Measurements from ENCODE around the gene MRPL9.
"Not testable (repeated sequence)": the region's sequence is repeated elsewhere in the genome, so short reads cannot be mapped to it uniquely, and the experiment has no call there.

Gene MRPL9

GRCh38 chr1:151782741-151783140 is 19.4 kb upstream of the MRPL9 start:
- DNase-seq: no peak

GRCh38 chr1:151782026-151782425 is 18.7 kb upstream of the MRPL9 start:
- not testable (repeated sequence) for DNase-seq

GRCh38 chr1:151780736-151781135 is 17.4 kb upstream of the MRPL9 start:
- DNase-seq: not testable (repeated sequence)

- no peak for DNase-seq
These were observed 16.6 kb upstream of the MRPL9 start for GRCh38 chr1:151779852-151780251.

- DNase-seq: no peak
These were observed 14.0 kb upstream of the MRPL9 start for GRCh38 chr1:151777317-151777716.

- DNase-seq: no peak
These were observed 13.4 kb upstream of the MRPL9 start for GRCh38 chr1:151776665-151777062.

GRCh38 chr1:151775894-151776664 is 12.8 kb upstream of the MRPL9 start:
- no peak for DNase-seq

- no peak for DNase-seq
These were observed 11.1 kb upstream of the MRPL9 start for GRCh38 chr1:151774256-151774922.

GRCh38 chr1:151773702-151774101 is 10.4 kb upstream of the MRPL9 start:
- no peak for DNase-seq

GRCh38 chr1:151769270-151769669 is 6.0 kb upstream of the MRPL9 start:
- not testable (repeated sequence) for DNase-seq

GRCh38 chr1:151768351-151769066 is 5.2 kb upstream of the MRPL9 start:
- DNase-seq: not testable (repeated sequence)

GRCh38 chr1:151763990-151764389 is 694 bp upstream of the MRPL9 start:
- DNase-seq: no peak

- DNase-seq: no peak
These were observed 2.5 kb downstream of the MRPL9 start for GRCh38 chr1:151760597-151761385.

- no peak for DNase-seq
These were observed 4.1 kb downstream of the MRPL9 start for GRCh38 chr1:151759241-151759640.

- no peak for DNase-seq
These were observed 7.0 kb downstream of the MRPL9 start for GRCh38 chr1:151756291-151756690.

GRCh38 chr1:151741516-151741915 is 21.8 kb downstream of the MRPL9 start:
- no peak for DNase-seq

- no peak for DNase-seq
These were observed 23.5 kb downstream of the MRPL9 start for GRCh38 chr1:151739590-151740355.

- no peak for DNase-seq
These were observed 25.8 kb downstream of the MRPL9 start for GRCh38 chr1:151737479-151737878.

GRCh38 chr1:151737026-151737425 is 26.3 kb downstream of the MRPL9 start:
- no peak for DNase-seq

GRCh38 chr1:151733995-151734394 is 29.3 kb downstream of the MRPL9 start:
- DNase-seq: not testable (repeated sequence)

- no peak for DNase-seq
These were observed 30.2 kb downstream of the MRPL9 start for GRCh38 chr1:151733126-151733525.

- no peak for DNase-seq
These were observed 33.4 kb downstream of the MRPL9 start for GRCh38 chr1:151729966-151730291.

Measured in NCI-H1694 (cell line).